Measurements from ENCODE around the gene GDAP1L1.

Gene GDAP1L1

GRCh38 chr20:44247131-44247571 lies at the start of gene GDAP1L1:
GDAP1L1 (plus strand) TSS chr20:44247308; CDS start chr20:44247335, 27 bp downstream.
- DNase-seq (ENCODE audit: low read depth in 2 of 2) = no peak

GRCh38 chr20:44198872-44199271 lies 48.2 kb upstream of the GDAP1L1 start:
- DNase-seq (ENCODE audit: low read depth in 2 of 2) = peak in 1 of 2 donors; percentile 28

GRCh38 chr20:44199877-44200276 lies 47.2 kb upstream of the GDAP1L1 start:
- no peak for DNase-seq (ENCODE audit: low read depth in 2 of 2)

- no peak for DNase-seq (ENCODE audit: low read depth in 2 of 2)
Measured at GRCh38 chr20:44200371-44200770, 46.7 kb upstream of the GDAP1L1 start.

- DNase-seq (ENCODE audit: low read depth in 2 of 2) = no peak
Measured at GRCh38 chr20:44200983-44201382, 46.1 kb upstream of the GDAP1L1 start.

- DNase-seq (ENCODE audit: low read depth in 2 of 2) = no peak
Measured at GRCh38 chr20:44203161-44203560, 43.9 kb upstream of the GDAP1L1 start.

- no peak for DNase-seq (ENCODE audit: low read depth in 2 of 2)
Measured at GRCh38 chr20:44204156-44204831, 42.8 kb upstream of the GDAP1L1 start.

- no peak for DNase-seq (ENCODE audit: low read depth in 2 of 2)
Measured at GRCh38 chr20:44204832-44205215, 42.3 kb upstream of the GDAP1L1 start.

GRCh38 chr20:44206132-44206531 lies 41.0 kb upstream of the GDAP1L1 start:
- DNase-seq (ENCODE audit: low read depth in 2 of 2) = no peak

GRCh38 chr20:44207126-44207723 lies 39.9 kb upstream of the GDAP1L1 start:
- DNase-seq (ENCODE audit: low read depth in 2 of 2) = no peak

GRCh38 chr20:44208165-44208564 lies 38.9 kb upstream of the GDAP1L1 start:
- DNase-seq (ENCODE audit: low read depth in 2 of 2) = no peak

GRCh38 chr20:44208770-44209169 lies 38.3 kb upstream of the GDAP1L1 start:
- no peak for DNase-seq (ENCODE audit: low read depth in 2 of 2)

- no peak for DNase-seq (ENCODE audit: low read depth in 2 of 2)
Measured at GRCh38 chr20:44209686-44210405, 37.3 kb upstream of the GDAP1L1 start.

- DNase-seq (ENCODE audit: low read depth in 2 of 2) = peak; percentile 93 to 95
Measured at GRCh38 chr20:44210406-44211176, 36.5 kb upstream of the GDAP1L1 start, which contains the start of gene OSER1. OSER1 (minus strand) TSS chr20:44210771; CDS start chr20:44206957, 3,814 bp downstream.

GRCh38 chr20:44211177-44212039 lies 35.7 kb upstream of the GDAP1L1 start:
- DNase-seq (ENCODE audit: low read depth in 2 of 2) = no peak

- DNase-seq (ENCODE audit: low read depth in 2 of 2) = no peak
Measured at GRCh38 chr20:44212792-44213191, 34.3 kb upstream of the GDAP1L1 start.

- DNase-seq (ENCODE audit: low read depth in 2 of 2) = peak in 1 of 2 donors; percentile 64
Measured at GRCh38 chr20:44215125-44215524, 32.0 kb upstream of the GDAP1L1 start.

GRCh38 chr20:44217342-44218092 lies 29.6 kb upstream of the GDAP1L1 start:
- DNase-seq (ENCODE audit: low read depth in 2 of 2) = peak in 1 of 2 donors; percentile 55

GRCh38 chr20:44218446-44218845 lies 28.7 kb upstream of the GDAP1L1 start:
- peak in 1 of 2 donors; percentile 25 for DNase-seq (ENCODE audit: low read depth in 2 of 2)

GRCh38 chr20:44219170-44219730 lies 27.9 kb upstream of the GDAP1L1 start:
- DNase-seq (ENCODE audit: low read depth in 2 of 2) = no peak
